ENCODE measurements around the gene TSHZ2.

DNA sequence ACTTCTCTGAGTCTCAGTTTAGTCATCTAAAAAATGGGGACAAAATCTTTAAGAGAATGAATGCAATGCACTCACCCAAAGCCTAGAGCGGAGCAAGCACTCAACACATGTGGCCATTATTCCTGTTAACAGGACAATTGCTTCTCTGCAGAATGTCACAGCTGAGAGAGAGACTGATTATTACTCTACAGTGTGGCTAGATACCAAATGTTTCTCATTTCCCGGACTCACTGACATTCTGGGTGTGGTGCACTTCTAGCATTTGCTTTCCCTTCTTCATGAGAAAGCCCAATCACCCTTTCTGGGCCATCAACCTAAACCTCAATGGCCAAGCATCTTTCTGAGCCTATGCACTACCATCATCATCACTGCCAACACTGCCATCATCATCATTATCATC lies 347.6 kb downstream of the TSHZ2 start:
- TF ChIP-seq, protein P1, sequence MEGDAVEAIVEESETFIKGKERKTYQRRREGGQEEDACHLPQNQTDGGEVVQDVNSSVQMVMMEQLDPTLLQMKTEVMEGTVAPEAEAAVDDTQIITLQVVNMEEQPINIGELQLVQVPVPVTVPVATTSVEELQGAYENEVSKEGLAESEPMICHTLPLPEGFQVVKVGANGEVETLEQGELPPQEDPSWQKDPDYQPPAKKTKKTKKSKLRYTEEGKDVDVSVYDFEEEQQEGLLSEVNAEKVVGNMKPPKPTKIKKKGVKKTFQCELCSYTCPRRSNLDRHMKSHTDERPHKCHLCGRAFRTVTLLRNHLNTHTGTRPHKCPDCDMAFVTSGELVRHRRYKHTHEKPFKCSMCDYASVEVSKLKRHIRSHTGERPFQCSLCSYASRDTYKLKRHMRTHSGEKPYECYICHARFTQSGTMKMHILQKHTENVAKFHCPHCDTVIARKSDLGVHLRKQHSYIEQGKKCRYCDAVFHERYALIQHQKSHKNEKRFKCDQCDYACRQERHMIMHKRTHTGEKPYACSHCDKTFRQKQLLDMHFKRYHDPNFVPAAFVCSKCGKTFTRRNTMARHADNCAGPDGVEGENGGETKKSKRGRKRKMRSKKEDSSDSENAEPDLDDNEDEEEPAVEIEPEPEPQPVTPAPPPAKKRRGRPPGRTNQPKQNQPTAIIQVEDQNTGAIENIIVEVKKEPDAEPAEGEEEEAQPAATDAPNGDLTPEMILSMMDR (IDR thresholded peaks at IDR 0.05), result no peak
- TF ChIP-seq POLR2A (IDR thresholded peaks at IDR 0.05) (no peak), POLR2AphosphoS5 (IDR thresholded peaks at IDR 0.05) (no peak)

All from breast epithelium (tissue), 3 donors.